ENCODE results near the gene TNFAIP1. TPM values are rescaled to one million over a fixed set of nuclear protein-coding genes. Genes with fewer than 3 reads are reported as not detected.
A peak's percentile ranks its signal among the peaks of the same experiment; 100 is the strongest.
"Not testable (repeated sequence)": the region's sequence is repeated elsewhere in the genome, so short reads cannot be mapped to it uniquely, and the experiment has no call there.

The TNFAIP1 gene
- polyA plus RNA-seq, 4 donors = 41.0 to 42.9 (median 42.3) TPM

DNA sequence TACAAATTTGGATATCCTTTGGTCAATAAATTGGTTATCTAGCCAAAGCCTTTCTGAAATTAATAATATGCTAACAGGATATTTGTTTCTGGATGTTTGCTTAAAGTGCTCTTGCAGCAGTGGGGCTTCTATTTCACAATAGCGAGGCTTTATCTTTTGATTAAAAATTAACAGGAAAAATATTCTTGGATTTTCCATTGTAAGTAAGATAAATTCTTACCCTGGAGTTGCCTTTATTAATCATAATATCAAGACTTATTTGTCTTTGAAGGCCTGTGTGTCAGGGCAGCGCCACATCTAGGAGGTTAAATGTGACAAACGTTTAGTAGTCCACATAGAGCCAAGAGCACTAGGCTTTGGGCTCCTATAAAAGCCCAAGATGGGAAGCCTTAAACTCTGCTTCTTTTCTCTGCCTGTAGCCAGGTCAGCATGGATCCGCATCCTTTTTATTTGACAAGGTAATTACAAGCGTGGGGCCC is 11.3 kb upstream of the TNFAIP1 start:
- DNase-seq (ENCODE audit: low read depth in 4 of 4, low spot score in 2 of 4) = no peak

DNA sequence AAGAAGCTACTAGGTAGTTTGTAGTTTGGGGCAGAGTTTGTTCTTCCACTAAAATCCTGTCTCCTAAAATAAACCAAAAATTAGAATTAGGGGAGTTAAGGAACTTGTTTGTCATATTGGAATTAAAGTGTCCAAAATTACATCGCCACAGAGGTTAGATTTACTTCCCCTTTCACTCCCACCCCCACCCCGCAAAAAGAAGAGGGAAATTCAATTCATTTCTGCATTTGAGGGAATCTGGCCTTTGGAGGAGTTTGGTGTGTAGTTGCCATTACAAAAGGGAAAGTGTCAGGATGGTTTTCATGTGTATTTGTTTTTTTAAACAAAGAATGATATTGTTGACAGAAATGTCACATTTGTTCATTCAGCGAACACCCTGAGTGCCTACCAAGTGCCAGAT is 10.8 kb upstream of the TNFAIP1 start:
- no peak for DNase-seq (ENCODE audit: low read depth in 4 of 4, low spot score in 2 of 4)

DNA sequence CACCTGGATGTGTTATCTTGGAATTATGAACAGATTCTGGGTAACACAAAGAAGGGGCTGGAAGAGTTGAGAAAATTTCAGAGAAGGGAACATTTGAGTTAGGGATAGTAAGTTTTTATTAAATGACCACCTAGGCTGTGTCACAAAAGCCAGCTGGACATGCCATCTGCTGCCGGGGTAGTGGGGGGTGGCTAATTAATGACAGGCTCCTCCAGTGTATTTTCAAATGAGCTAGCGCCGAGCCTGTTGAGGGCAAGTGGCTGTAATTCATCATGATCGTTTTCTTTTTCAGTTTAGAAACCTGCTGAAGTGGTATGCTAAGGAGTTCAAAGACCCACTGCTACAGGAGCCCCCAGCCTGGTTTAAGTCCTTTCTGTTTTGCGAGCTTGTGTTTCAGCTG is 10.3 kb upstream of the TNFAIP1 start:
- no peak for DNase-seq (ENCODE audit: low read depth in 4 of 4, low spot score in 2 of 4)

DNA sequence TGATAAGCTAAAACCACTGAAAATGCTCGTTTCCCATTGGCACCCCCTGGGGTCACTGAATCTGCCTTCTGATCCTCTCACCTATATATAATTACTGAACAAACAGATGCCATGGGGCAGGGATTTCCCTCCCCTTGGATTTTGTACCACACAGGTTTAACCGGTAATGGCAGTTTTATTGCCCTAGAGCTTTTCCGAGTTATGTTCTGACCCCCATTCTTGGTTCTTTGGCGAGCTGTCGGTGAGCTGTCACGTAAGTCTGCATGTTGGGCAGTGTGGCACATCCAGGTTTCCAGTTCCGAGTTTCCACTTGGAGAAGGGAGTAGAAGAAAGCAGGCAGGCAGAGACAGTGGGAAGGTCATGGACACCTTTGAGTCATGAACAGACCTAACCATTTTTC is 9.4 kb upstream of the TNFAIP1 start:
- DNase-seq (ENCODE audit: low read depth in 4 of 4, low spot score in 2 of 4) = no peak

- no peak for DNase-seq (ENCODE audit: low read depth in 4 of 4, low spot score in 2 of 4)
These were observed 8.4 kb upstream of the TNFAIP1 start for GRCh38 chr17:28327031-28327607.

- no peak for DNase-seq (ENCODE audit: low read depth in 4 of 4, low spot score in 2 of 4)
These were observed 7.9 kb upstream of the TNFAIP1 start for GRCh38 chr17:28327709-28328108.

- DNase-seq (ENCODE audit: low read depth in 4 of 4, low spot score in 2 of 4) = no peak
These were observed 7.2 kb upstream of the TNFAIP1 start for GRCh38 chr17:28328325-28328724.

GRCh38 chr17:28330671-28331070 is 4.9 kb upstream of the TNFAIP1 start:
- no peak for DNase-seq (ENCODE audit: low read depth in 4 of 4, low spot score in 2 of 4)

- DNase-seq (ENCODE audit: low read depth in 4 of 4, low spot score in 2 of 4) = no peak
These were observed 3.6 kb upstream of the TNFAIP1 start for GRCh38 chr17:28331891-28332420.

DNA sequence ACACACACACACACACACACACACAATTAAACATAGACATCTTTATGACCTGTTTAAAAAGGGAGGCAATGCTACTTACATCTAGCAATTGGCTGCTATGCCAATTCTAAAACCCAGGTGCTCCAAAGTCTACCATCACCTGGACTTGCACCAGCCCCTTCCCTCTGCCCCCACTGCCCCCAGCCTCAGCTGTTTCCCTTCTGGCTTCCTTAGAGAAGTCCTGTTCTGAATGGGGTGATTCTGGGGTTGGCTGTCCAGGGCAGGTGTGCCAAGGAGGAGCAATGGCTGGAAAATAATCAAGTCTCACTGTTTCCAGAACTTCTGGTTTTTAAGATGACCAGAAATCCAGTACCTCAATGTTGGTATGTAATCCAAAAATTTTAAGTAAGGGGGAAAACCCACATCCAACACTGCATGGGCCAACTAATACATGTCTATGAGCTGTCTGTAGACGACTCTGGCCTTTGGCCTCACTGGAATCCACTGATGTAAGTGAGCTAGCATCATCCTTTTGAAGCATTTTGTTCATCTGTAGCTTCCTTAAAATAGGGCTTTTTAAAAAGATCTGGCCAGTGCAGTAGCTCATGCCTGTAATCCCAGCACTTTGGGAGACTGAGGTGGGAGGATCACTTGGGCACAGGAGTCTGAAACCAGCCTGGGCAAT is 2.3 kb upstream of the TNFAIP1 start:
- no peak for DNase-seq (ENCODE audit: low read depth in 4 of 4, low spot score in 2 of 4)

DNA sequence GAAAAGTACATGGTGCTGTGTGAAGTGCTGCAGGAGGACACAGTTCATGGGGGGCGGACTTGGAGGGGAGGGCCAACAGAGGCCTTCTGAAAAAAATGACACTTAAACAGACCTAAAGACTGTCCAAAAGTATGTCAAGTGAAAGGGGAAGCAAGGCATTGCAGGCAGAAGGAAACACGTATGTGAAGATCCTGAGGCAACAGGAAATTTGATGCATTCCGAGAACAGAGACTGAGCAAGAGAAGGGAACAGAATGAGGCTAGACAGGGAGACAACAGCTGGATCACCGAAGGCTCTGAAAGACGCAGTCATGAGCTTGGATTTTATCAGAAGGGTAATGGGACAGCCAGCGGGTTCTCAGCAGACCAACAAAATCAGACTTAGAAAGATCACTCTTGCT is 1.4 kb upstream of the TNFAIP1 start:
- DNase-seq (ENCODE audit: low read depth in 4 of 4, low spot score in 2 of 4) = no peak

- no peak for DNase-seq (ENCODE audit: low read depth in 4 of 4, low spot score in 2 of 4)
These were observed 828 bp upstream of the TNFAIP1 start for GRCh38 chr17:28334666-28335200.

- peak in 2 of 4 donors; percentile 67 to 73 for DNase-seq (ENCODE audit: low read depth in 4 of 4, low spot score in 2 of 4)
These were observed 654 bp downstream of the TNFAIP1 start for GRCh38 chr17:28335959-28336871.

DNA sequence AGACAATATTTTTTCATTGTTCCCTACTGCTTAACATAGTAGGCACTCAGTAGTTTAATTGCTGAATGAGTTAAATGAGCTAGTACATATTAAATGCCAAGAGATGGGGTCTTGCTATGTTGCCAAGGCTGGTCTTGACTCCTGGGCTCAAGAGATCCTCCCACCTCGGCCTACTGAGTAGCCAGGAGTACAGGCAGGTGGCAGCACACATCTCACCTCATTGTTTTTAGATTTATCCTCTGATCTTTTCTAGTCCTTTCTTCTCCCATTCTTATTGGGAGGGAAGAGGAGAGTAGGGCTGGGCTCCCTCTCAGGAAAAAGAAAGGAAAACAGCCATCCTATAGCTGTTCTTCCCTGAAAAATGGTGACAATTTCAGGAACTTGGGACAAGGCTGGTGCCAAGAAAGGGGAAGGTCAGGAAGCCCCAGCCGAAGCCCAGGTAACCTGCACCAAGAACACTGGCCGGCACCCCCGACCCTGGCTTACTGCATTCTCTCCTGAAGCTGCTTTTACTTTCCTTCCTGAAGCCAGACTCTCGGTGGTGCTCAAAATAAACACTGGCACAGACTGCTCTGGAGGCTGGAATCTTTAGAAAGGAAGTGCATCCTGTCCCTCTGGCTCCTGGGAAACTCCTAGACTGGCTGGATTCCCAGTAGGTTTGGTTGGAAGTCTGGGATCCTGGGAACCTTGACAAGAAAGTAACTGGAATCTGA is 2.7 kb downstream of the TNFAIP1 start:
- no peak for DNase-seq (ENCODE audit: low read depth in 4 of 4, low spot score in 2 of 4)

DNA sequence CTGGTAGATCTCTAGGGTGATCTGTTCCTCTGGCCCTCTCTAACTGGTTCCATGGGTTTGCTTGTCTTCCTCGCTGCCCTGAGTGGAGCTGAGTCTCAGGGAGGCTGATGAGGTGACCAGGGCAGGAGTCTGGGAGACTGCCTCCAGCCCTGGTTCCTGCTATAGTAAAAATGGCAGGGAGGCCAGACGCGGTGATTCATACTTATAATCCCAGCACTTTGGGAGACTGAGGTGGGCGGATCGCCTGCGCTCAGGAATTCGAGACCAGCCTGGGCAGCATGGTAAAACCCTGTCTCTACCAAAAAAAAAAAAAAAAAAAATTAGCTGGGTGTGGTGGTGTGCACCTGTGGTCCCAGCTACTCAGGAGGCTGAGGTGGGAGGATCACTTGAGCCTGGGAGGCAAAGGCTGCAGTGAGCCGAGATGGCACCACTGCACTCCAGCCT is 3.2 kb downstream of the TNFAIP1 start:
- not testable (repeated sequence) for DNase-seq (ENCODE audit: low read depth in 4 of 4, low spot score in 2 of 4)

DNA sequence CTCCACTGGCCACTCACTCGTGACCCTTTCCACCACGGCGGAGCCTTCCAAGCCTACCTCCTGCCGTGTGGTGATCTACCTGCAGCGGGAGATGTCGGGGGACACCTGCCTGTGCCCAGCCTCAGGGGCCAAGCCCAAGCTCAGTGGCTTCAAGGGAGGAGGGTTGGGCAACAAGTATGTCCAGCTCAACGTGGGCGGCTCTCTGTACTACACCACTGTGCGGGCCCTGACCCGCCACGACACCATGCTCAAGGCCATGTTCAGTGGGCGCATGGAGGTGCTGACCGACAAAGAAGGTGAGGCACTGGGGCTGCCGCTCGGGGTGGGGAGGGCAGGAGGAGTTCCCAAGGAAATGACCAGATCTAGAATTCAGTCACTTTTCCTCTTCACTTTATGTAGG is 3.9 kb downstream of the TNFAIP1 start:
- DNase-seq (ENCODE audit: low read depth in 4 of 4, low spot score in 2 of 4) = no peak

DNA sequence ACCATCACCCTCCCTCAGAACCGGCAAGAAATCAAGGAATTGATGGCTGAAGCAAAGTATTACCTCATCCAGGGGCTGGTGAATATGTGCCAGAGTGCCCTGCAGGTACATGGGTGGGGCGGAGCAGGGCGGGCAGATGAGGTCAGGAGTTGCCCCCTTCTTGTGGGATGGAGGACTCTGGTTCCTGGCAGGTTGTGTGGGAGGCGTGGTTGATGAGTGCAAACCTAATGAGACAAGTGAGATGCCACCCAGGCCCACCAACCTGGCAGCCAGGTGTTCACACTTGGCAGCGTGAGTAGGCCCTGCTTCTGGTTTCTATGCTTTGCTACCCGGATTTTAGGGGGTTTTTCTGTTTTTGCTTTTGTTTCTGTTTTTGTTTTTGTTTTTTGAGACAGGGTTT is 4.8 kb downstream of the TNFAIP1 start:
- no peak for DNase-seq (ENCODE audit: low read depth in 4 of 4, low spot score in 2 of 4)

DNA sequence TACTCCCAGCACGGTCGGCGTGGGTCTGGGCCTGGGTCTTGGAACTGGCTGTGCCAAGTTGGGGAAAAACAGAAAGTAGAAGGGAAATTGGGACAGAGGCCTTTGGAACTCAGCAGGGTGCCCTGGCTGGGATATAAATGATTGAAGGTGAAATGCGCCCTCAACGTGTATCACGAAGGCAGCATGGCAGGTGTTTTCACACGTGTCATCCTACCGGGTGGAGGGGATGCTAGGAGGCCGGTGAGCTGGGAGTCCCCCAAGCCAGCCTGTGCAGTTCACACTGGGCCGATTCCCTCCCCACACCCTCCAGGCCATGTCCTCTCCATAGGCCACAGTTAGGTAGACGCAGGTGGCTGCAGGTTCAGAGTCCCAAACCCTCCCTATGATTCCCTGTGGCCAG is 6.0 kb downstream of the TNFAIP1 start:
- no peak for DNase-seq (ENCODE audit: low read depth in 4 of 4, low spot score in 2 of 4)

DNA sequence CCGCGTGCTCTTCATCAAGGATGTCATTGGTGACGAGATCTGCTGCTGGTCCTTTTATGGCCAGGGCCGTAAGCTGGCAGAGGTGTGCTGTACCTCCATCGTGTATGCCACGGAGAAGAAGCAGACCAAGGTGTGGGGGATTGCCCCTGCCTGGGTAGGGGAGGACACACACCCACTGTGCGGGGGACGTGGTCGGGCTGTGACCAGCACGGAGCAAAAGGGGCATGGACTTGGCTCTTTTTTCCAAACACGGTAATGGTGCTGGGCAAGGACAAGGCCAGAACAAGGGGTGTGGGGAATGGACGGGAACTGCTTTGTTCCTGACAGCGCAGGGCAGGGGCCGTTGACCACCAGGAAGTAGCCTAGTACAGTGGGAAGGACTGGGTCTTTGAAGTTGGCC is 6.8 kb downstream of the TNFAIP1 start:
- no peak for DNase-seq (ENCODE audit: low read depth in 4 of 4, low spot score in 2 of 4)

GRCh38 chr17:28343491-28343932 is 8.0 kb downstream of the TNFAIP1 start:
- DNase-seq (ENCODE audit: low read depth in 4 of 4, low spot score in 2 of 4) = no peak
